Glomerular endothelial cell (primary cell): ENCODE data around the gene RPS3A. TPM values are rescaled to one million over a fixed set of nuclear protein-coding genes. Genes with fewer than 3 reads are reported as not detected.
"Not testable (repeated sequence)": the region's sequence is repeated elsewhere in the genome, so short reads cannot be mapped to it uniquely, and the experiment has no call there.

Experiments
- DNase-seq: peaks from one replicate; pipeline ENCODE4 v3.0.0-alpha.2; 2011; ENCODE audit warnings: low read depth, low spot score; ENCODE audit errors: extremely low read depth
- total RNA-seq: library from RNA; depleted of rRNA; stranded (reverse); fragments of >200 nt; gene quantifications from 2 replicates; pipeline ENCODE4 v1.2.3, GENCODE V29; 2015

Gene RPS3A
- total RNA-seq = 1,405 and 2,530 TPM in 2 replicates

DNA sequence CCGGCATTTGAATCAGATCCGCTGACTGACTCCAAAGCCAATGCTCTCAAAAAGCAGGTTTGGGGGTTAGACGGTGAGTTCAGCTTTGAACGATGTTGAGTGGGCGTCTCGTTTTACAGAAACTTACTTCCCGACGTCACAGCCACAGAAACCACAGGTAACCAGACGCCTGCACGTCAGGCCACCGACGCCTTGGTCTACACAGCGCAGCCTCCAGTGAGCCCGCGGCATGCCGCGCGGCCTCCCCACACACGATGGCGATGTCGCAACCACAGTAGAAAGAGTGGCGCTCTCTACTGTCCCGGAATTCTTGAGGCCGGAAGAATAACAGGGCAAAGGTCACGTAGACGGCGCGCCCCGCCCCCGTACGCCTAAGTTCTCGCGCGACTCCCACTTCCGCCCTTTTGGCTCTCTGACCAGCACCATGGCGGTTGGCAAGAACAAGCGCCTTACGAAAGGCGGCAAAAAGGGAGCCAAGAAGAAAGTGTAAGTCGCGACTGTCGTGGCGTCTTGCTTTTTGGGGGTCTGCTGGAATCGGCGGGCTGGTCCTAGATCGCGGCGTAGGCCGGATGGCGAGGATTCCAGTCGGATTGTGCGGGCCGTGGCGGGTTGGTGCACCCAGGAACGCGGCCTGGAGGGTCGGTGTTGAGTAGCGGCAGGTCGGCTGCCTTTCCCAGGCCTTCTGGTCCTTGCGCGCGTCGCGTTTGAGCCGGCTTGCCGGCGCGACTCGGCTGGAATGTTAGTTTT is at the start of gene RPS3A:
Gene RPS3A (plus strand): TSS at position 400 of the 747 bp plus-strand sequence. CDS start 25 bp downstream, at position 425.
- DNase-seq = peak; percentile 94

DNA sequence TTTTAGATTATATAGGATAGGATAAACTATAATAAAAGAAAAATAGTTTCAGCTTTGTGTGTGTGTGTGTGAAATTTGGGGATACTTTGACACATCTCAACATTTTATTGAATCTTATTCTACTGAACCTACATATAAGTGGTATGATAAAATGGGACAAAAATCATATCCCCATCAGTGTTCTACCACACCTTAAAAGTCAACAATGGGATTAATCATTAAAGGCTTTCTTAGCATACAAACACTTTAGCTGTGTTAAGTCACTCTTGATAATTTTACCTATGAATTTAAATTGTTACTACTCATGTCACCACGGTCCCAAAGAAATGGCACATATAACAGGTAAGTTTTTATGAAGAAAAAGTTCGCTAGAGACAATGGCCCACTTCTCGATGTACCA is 46.6 kb upstream of the RPS3A start:
- no peak for DNase-seq

DNA sequence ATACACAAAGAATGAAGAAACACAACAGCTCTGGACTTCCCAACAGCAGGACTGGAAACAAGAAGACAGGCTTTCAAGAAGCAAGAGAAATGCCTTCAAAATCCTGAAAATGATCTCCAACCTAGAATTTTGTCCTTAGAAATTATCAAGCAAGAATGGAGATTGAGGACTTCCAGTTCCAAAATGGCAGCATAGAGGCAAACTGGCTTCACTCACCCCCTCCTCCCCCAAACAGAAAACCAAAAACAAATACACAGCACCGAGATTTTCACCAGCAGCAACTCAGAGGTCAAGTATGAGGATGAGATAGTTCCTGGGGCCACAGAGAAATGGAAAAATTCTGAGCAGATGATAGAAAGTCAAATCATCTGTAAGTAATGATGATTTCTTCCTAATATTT is 43.9 kb upstream of the RPS3A start:
- DNase-seq = no peak

DNA sequence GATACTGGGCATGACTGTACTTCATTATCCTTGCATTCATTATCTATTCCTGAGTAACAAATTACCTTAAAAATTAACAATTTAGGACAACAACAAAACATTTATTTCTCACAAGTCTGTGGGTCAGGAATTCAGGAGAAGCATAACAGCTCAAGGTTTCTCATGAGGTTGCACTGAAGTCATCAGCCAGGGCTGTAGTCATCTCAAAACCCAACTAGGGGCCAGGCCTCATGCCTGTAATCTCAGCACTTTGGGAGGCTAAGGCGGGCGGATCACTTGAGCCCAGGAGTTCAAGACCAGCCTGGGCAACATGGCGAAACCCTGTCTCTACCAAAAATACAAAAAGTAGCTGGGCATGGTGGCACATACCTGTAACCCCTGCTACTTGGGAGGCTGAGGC is 36.3 kb upstream of the RPS3A start:
- DNase-seq = not testable (repeated sequence)

GRCh38 chr4:151067316-151067970 is 32.0 kb upstream of the RPS3A start:
- DNase-seq = no peak

- DNase-seq = no peak
Observed at GRCh38 chr4:151074416-151074916, 25.0 kb upstream of the RPS3A start.

DNA sequence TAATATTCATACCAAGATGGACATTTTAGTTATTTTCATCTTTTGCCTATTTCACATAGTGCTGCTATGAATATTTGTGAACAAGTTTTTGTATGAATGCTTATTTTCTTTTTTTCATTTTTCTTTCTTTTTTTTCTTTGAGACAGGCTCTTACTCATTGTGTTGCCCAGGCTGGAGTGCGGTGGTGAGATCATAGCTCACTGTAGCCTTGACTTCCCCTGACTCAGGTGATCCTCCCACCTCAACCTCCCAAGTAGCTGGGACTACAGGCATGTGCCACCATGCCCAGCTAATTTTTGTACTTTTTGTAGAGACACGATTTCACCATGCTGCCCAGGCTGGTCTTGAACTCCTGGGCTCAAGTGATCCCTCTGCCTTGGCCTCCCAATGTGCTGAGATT is 21.4 kb upstream of the RPS3A start:
- DNase-seq = not testable (repeated sequence)

DNA sequence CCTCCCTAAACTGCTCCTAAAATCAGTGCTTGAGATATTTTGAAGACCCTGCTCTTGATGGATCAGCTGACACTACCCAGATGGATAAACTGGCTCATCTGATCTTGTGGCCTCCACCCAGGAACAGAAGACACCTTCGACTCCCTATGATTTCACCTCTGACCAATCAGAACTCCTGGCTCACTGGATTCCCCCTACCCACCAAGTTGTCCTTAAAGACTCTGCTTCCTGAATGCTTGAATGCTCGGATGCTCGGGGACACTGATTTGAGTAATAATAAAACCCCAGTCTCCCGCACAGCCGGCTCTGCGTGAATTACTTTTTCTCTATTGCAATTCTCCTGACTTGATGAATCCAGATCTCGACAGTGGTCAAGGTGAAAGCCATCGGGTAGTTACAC is 12.0 kb upstream of the RPS3A start:
- no peak for DNase-seq

- DNase-seq = no peak
Observed at GRCh38 chr4:151091047-151091446, 8.4 kb upstream of the RPS3A start.

DNA sequence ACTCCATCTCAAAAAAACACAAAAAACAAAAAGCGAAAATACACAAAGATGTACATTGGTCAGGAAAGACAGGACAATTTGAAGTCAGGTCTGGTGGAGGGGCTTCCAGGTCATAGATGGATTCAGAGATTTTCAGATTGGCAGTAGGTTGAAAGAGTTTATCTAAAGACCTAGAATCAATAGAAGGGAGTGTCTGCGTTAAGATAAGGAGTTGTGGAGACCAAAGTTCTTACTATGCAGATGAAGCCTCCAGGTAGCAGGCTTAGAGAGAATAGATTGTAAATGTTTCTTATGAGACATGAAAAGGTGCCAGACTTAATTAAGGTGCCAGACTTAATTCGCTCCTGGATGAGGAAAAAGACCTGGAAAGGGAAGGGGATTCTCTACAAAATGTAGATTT is 6.9 kb upstream of the RPS3A start:
- DNase-seq = no peak

DNA sequence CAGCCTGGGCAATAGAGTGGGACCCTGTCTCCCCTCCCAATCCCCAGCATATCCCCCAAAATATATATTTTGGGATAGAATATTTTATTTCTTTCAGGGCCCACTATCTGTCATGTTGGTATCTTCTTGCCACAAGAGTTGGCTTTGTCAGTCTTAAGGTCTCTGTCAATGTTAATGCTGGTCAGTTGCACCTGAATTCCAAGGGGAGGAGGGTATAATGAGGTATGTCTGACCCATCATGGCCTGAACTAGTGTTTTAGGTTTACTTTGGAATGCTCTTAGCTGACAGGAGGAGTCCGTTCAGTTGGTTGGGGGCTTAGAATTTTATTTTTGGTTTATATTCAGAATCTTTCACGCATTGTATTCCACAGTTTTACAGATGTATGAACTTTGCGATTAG is 6.2 kb upstream of the RPS3A start:
- no peak for DNase-seq

GRCh38 chr4:151094290-151094751 is 5.1 kb upstream of the RPS3A start:
- DNase-seq = no peak

DNA sequence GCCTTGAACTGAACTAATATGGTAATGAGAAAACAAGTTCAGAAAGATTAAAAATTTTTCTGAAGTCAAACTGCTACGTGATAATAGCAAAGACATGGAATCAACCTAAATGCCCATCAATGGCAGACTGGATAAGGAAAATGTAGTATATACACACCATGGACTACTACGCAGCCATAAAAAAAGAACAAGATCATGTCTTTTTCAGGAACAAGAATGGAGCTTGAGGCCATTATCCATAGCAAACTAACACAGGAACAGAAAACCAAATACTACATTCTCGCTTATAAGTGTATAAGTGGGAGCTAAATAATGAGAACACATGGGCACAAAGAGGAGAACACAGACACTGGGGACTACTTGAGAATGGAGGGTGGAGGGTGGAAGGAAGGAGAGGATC is 4.3 kb upstream of the RPS3A start:
- no peak for DNase-seq

- no peak for DNase-seq
Observed at GRCh38 chr4:151097759-151098158, 1.7 kb upstream of the RPS3A start.

GRCh38 chr4:151098979-151099228 is 524 bp upstream of the RPS3A start:
- no peak for DNase-seq

- DNase-seq = no peak
Observed at GRCh38 chr4:151099976-151100417, 569 bp downstream of the RPS3A start.

DNA sequence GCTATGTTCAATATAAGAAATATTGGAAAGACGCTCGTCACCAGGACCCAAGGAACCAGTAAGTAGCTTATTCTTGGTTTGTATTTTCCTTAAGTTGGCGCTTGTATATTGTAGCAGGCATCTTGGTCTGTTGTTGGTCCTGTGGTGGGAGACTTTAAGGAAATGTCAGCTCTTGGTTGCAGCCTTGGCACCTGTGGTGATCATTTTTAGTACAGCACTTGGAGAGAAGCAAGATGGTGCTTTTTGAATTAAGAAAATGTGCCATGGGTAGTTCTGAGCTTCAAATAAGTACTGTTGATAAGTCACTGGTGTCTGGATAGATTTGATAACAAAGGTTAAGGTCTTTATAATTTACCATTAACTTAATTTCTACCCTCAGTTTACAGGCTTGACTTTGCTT is 1.1 kb downstream of the RPS3A start:
- DNase-seq = no peak

GRCh38 chr4:151103758-151104157 is 4.3 kb downstream of the RPS3A start:
- DNase-seq = no peak

DNA sequence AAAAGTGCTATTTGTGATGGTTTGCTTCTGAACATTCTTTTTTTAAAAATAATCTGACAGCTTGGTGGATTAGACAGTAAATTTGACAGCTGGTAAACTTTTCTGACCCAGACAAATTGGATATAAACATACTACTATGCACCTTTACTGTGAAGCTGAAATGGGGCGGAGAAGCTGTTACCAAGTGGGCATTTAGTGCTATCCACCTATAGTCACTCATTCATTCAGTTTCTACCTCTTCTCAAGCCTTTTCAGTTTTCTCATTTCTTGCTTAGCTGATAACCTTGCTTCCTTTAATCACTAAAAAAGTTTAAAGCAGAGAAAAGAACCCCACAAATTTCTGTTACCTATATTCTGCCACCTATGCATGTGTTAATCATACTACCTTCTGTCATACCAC is 5.2 kb downstream of the RPS3A start:
- DNase-seq = no peak

- no peak for DNase-seq
Observed at GRCh38 chr4:151105454-151106032, 6.1 kb downstream of the RPS3A start.

- no peak for DNase-seq
Observed at GRCh38 chr4:151107063-151107462, 7.6 kb downstream of the RPS3A start.

- no peak for DNase-seq
Observed at GRCh38 chr4:151110236-151110635, 10.8 kb downstream of the RPS3A start.
